ENCODE results near the gene ACAN.

DNA sequence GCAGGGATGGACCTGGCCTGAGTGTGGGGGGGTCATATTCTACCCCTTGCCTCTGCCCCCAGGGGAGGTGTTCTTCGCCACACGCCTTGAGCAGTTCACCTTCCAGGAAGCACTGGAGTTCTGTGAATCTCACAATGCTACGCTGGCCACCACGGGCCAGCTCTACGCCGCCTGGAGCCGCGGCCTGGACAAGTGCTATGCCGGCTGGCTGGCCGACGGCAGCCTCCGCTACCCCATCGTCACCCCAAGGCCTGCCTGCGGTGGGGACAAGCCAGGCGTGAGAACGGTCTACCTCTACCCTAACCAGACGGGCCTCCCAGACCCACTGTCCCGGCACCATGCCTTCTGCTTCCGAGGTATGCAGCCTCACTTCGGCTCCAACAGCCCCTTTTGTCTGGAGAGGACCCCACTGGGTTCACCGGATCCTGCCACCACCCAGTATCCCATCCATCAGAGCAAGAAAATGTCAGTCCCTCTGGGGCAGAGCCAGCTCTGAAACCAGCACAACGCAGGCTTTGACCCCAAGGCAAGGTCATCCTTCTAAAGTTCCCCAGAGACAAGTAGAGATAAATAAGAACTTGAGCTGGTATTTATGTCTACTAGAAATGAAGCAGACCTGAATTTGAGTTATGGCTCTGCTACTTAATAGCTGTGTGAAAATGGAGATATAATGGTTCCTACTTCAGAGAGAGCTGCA lies 46.3 kb downstream of the ACAN start:
- TF ChIP-seq POLR2AphosphoS5 (IDR thresholded peaks at IDR 0.05; ENCODE audit: low read depth, low read length) (no peak), FOXP2 (optimal IDR thresholded peaks at IDR 0.05; ENCODE audit: borderline replicate concordance, extremely low read depth, extremely low read length, insufficient read depth) (no peak), SIN3A (IDR thresholded peaks at IDR 0.05; ENCODE audit: borderline replicate concordance, insufficient read depth, low read length) (no peak), TAF1 (IDR thresholded peaks at IDR 0.05; ENCODE audit: borderline replicate concordance, insufficient read depth, low read length) (no peak)
- TF ChIP-seq, protein P1, sequence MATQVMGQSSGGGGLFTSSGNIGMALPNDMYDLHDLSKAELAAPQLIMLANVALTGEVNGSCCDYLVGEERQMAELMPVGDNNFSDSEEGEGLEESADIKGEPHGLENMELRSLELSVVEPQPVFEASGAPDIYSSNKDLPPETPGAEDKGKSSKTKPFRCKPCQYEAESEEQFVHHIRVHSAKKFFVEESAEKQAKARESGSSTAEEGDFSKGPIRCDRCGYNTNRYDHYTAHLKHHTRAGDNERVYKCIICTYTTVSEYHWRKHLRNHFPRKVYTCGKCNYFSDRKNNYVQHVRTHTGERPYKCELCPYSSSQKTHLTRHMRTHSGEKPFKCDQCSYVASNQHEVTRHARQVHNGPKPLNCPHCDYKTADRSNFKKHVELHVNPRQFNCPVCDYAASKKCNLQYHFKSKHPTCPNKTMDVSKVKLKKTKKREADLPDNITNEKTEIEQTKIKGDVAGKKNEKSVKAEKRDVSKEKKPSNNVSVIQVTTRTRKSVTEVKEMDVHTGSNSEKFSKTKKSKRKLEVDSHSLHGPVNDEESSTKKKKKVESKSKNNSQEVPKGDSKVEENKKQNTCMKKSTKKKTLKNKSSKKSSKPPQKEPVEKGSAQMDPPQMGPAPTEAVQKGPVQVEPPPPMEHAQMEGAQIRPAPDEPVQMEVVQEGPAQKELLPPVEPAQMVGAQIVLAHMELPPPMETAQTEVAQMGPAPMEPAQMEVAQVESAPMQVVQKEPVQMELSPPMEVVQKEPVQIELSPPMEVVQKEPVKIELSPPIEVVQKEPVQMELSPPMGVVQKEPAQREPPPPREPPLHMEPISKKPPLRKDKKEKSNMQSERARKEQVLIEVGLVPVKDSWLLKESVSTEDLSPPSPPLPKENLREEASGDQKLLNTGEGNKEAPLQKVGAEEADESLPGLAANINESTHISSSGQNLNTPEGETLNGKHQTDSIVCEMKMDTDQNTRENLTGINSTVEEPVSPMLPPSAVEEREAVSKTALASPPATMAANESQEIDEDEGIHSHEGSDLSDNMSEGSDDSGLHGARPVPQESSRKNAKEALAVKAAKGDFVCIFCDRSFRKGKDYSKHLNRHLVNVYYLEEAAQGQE (IDR thresholded peaks at IDR 0.05; ENCODE audit: insufficient read depth in 1 of 2, low read depth in 2 of 2, low read length in 2 of 2): no peak

Measured in PFSK-1 (cell line).